NCI-H1048 (cell line): Measurements from ENCODE around the gene SLC23A2.

Source experiments
- DNase-seq: peaks from one replicate; lab custom pipeline; 2025; lab: John Stamatoyannopoulos, UW

Gene SLC23A2

GRCh38 chr20:4966826-4967751 is 34.2 kb downstream of the SLC23A2 start:
- DNase-seq = no peak

- DNase-seq = no peak
Measured at GRCh38 chr20:4962241-4962855, 39.0 kb downstream of the SLC23A2 start.

- no peak for DNase-seq
Measured at GRCh38 chr20:4961746-4962145, 39.6 kb downstream of the SLC23A2 start.

GRCh38 chr20:4959592-4959991 is 41.7 kb downstream of the SLC23A2 start:
- no peak for DNase-seq

DNA sequence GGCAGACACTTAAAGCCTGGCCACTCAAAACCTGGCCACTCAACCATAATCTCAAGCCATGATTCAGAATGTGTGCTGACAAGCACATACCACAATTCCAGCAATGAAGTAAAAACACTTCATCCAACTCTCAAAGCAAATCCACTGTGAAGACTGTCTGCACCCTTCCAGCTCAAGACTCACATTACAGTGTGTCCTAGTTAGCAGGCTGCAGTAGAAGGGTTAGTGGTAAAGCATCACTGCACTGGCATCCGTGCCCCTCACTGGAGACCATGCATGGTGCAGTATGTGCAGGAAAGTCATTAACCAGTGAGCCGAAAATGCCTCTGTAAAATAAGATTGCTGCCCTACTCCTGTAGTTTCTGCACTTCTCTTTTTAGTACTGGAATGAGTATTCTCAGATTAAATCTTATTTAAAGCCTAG is 43.4 kb downstream of the SLC23A2 start:
- no peak for DNase-seq

GRCh38 chr20:4957187-4957586 is 44.1 kb downstream of the SLC23A2 start:
- no peak for DNase-seq

- DNase-seq = peak; percentile 24
Measured at GRCh38 chr20:4956200-4956810, 45.0 kb downstream of the SLC23A2 start.

DNA sequence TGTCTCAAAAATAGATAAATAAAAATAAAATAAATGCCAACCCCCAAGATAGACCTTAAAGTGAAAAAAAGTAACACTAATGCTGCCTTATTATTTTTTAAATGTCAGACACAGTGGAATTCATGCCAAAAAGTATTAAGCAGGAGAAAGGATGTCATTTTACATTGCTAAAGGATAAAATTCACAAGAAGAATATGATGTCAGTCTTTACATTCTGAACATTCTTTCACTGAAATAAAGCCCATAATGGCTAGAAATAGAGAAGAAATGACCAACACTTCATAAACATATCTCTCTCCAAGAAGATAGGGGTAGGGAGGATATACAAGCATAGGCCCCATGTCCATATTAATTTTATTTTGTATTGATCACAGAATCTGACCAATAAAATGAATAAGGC is 47.4 kb downstream of the SLC23A2 start:
- DNase-seq = no peak

- DNase-seq = no peak
Measured at GRCh38 chr20:4952229-4952628, 49.1 kb downstream of the SLC23A2 start.

DNA sequence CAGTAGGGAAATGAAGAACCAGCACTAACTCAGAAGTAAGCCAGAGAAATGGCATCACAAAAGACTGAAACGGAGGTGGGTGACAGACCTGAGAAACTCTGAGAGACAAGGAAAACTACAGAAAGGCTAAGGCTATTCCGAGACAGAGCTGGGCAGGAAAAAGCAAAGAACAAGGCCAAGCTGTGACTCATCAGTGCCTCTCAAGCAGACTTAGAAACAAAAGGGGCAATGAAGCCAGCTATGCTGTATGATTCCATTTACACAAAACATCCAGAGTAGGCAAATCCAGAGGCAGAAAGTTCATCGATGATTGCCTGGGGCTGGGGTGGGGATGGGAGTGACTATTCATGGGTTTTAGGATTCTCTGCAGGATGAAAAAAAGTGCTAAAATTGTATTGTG is 50.0 kb downstream of the SLC23A2 start:
- DNase-seq = no peak

- DNase-seq = no peak
Measured at GRCh38 chr20:4950841-4951240, 50.5 kb downstream of the SLC23A2 start.

- no peak for DNase-seq
Measured at GRCh38 chr20:4950437-4950836, 50.9 kb downstream of the SLC23A2 start.

- no peak for DNase-seq
Measured at GRCh38 chr20:4949833-4950178, 51.5 kb downstream of the SLC23A2 start.

DNA sequence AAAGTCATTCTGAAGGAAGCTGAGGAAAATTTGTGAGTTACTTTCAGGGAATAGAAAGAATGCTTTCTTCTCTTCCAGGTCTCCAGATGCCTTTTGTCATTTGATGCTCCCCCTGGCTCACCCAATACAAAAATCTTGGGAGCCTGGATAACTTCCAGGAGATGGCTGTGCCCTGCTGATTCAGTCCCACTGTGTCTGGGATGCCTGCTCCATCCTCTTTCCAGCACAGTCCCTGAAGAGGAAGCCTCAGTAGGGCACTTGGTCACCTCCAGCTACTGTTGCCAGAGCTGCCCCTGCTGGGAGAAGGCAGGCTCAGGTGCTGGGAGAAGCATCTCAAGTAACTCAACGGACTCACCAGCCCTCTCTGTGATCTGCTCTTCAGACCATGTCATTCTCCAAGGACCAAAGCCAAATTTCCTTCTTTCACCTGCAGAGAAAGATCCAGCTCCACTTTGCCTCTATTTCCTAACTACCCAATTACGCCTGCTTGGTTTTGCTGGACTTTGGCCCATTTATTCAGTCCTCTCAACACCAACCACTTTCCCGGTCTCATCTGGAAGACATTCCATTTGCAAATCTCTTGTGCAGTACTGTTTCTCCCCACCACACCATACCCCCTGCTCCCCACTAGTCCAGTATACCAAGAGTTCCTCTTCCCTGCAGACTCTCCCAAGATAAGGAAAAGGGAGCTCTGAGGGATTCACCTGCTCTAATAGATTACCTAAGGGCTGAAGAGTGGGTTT is 53.3 kb downstream of the SLC23A2 start:
- DNase-seq = no peak

- DNase-seq = no peak
Measured at GRCh38 chr20:4946986-4947385, 54.3 kb downstream of the SLC23A2 start.

GRCh38 chr20:4946585-4946984 is 54.7 kb downstream of the SLC23A2 start:
- DNase-seq = no peak

DNA sequence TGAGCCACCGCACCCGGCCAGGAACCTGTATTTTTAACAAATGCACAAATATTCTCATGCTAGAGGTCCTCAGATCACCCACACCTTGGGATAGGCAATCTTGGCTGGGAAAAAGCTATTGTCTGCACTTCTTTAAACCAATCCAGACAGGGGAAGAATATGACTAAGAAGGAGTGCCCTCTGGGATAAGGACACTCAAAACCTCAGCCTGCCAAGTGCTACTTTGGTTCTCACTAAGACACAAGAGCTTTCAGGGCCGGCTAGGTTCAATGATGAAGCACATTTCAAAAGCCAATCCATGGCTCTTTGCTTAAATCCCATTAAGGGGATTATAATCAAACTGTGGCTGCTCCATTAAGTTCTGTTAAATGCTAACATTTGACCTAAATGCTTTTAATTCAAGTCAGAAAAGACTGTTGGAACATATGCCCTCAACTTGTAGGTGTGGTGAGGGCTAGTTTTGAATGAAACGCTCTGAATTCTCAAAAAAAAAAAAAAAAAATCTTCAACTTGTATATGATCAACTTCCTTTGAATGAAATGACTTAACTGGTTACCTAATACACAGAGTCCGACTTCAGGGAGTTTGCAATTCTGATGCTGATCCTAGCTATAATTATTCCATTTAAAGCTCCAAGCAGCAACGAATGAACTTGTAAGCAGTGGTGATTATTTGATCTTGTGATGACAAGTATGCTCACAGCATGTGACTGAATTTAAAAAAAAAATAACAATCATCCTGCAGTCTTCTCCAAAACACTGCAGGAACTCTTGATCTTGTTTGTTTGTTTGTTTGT is 56.6 kb downstream of the SLC23A2 start:
- DNase-seq = no peak

DNA sequence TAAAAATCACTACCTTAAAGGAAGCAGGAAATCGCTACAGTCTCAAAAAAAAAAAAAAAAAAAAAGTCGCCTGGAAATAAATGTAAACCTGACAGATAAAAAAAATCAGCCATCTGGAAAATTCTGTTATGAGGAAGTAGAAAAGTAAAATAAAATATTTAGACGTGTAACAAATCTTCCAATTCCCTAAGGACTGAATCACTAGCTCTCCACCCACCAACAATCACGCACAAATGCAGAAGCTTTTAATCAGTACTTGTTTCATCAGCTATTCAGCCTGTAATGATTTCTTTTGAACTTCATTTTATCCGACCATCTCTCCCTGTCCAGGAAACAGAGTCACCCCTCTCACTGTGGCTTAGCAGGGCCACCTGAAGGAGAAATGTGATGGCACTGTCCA is 59.0 kb downstream of the SLC23A2 start:
- DNase-seq = no peak

DNA sequence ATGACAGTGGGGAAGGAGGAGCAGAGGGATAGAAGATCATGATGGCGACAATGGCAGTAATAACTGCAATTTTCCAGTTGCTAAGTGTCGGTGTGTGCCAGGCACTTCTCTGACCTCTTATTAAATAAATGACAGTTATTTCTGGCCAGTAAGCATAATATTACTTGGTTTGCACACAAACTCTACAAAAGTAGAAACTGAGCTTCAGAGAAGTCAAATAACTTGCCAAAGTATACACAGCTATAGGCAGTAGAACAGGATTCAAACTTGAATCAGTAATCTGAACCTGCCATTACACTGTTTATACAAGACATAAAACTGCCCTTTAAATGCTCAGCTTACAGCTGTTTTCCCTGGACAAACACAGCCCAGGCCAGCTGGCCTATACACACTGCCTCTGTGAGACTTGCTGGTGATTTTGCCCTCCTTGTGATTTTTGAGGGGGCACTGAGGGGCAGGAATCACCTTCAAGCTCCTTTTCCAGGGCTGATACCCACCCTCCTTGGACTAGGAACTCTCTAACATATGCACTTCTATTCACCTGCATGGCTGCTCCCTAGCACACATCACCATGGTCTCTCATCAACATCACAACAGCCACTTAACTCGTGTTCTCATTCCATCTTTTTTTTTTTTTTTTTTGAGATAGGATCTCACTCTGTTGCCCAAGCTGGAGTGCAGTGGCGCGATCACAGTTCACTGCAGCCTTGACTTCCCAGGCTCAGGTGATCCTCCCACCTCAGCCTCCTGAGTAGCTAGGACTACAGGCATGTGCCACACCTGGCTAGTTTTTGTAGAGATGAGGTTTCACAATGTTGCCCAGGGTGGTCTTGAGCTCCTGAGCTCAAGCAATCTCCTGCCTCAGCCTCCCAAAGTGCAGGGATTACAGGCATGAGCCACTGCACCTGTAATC is 63.6 kb downstream of the SLC23A2 start:
- no peak for DNase-seq

DNA sequence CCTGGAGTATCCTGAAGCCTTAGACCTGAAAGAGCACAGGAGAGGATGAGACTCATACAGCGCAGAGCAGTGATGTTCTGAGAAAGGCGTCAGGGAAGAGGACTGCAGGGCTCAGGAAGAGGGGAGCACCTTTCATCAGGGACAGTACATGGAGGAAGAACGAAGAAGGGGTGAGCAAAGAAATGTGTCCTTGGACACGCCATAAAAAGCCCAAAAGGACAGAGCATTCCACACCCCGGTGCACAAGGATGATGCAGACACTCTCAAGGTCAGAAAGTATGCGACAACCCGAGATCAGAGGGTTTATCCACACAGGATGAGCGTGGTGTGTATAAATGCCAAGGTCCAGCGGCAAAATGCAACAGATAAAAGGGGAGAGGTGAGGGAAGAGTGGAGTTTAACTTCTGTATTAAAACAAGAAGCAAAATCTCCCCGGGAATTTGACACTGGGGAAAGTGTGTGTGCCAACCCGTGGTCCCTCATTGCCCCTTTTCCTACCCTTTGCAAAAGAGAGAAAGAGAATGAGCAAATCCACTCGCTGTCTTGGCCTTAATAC is 64.4 kb downstream of the SLC23A2 start:
- no peak for DNase-seq
